HG02885 (cell line): ENCODE results near the gene PRIMA1.

Experiments
- ATAC-seq: cut with Tn5 transposase; IDR thresholded peaks from one replicate; pipeline ENCODE4 v1.9.1; 2021; ENCODE audit warnings: mild to moderate bottlenecking; ENCODE audit not compliant: unreplicated experiment, poor library complexity

The PRIMA1 gene, protein sequence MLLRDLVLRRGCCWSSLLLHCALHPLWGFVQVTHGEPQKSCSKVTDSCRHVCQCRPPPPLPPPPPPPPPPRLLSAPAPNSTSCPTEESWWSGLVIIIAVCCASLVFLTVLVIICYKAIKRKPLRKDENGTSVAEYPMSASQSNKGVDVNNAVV

GRCh38 chr14:93788293-93788542 is at the start of gene PRIMA1:
TSS of gene PRIMA1 (minus strand) at chr14:93788485. CDS start at chr14:93787718, 767 bp downstream.
- ATAC-seq: no peak

GRCh38 chr14:93834699-93835371 is 46.5 kb upstream of the PRIMA1 start:
- no peak for ATAC-seq

GRCh38 chr14:93832665-93833064 is 44.4 kb upstream of the PRIMA1 start:
- ATAC-seq: no peak

GRCh38 chr14:93832081-93832480 is 43.8 kb upstream of the PRIMA1 start:
- ATAC-seq: no peak

DNA sequence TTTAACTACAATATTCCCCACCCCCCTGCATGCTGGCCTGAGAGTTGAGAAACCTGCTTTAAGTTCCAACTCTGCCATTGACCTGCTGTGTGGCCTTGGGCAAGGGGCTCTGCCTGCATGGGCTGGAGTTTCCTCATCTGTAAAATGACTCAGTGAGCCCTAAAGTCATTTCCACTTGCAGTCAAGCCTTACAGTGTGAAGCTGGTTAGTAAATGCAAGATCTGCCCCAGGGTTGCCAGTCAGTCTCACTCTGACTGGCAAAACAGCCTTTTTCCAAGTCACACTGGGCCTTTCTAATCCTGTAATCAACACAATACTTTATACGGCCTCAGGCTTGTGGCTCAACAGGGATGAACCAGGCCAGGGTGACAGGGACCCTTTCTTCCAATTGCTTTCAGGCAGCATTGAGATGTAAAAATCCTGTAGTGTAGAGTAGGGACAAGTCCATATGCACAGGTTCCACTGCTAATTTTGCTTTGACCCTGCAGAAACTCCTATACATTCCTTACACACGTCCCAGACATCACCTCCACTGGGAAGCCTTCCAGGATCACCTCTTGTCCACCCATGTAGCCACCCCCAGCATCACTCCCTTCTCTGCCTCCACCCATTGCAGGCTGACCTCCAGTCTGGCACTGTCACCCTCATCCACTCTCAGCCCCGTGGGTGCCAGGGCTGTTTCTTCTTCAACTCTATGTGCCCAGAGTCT is 42.6 kb upstream of the PRIMA1 start:
- ATAC-seq: no peak

- ATAC-seq: no peak
Observed at GRCh38 chr14:93829839-93830481, 41.7 kb upstream of the PRIMA1 start.

GRCh38 chr14:93825235-93825553 is 36.9 kb upstream of the PRIMA1 start:
- ATAC-seq: no peak

DNA sequence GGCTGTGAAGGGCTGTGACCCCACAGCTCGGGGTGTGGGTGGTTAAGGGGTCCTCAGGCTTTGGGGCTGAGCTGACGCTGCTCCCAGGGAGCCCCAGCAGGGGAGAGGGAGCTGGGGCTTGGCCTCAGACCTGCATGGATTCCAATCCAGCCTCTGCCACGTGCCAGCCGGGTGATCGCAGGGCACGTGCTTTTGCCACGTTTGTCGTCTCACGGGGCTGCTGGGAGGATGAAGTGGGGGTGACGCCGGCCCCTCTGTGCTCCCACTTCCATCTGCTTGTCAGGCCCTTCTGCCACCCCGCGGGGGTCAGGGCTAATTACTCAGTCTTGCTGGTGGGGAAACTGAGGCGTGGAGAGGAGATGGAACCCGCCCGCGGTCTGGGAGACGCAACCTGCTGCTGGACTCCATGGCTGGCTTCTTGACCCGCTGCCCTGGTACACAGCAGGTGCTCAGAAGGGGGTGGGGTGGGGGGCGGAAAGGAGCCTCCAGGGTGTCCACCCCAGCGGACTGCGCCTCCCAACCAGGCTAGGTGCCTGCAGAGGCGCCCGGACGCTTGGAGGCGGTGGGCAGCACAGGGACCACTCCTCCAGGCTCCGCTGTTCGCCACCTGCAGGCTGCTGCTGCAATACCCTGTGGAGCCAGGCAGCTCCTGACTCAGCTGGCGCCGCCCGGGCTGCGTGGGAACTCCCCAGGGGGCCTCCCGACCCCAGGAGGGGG is 36.4 kb upstream of the PRIMA1 start:
- ATAC-seq: no peak

DNA sequence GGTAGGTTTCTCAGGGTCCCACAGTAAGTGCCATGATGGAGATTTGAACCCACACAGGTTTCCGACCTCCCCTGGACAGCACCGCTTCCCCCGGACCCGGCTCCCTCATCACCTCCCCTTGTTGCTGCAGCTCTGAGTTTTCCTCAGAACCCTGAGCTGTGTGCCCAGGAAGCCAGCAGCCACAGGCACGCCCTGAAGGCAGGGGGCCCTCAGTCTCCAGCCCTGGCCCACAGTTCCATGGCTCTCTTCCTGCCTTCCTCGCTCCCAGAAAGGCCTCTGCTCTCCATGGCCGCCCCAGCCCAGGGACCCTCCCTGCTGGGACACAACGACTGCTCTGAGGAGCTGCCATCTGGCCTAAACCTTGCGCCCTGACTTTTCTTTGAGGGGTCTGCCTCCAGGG is 35.8 kb upstream of the PRIMA1 start:
- no peak for ATAC-seq

DNA sequence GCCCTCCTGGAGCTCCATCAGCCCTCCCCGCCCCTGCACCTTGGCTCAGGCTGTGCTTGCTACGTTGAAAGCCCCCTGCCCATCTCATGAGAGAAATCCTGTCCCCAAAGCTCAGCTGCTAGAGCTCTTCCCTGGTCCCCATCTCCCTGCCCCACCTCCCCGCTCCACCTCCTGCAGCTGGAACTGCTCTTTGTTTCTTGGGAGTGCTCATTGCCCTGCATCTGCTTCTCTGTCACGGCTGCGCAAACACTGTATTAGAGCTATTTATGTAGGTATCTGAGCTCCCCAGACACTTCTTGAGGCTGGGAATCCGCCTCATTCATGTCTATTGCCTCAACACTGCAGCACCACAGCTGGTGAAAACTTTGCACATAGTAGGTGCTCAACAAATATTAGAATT is 32.8 kb upstream of the PRIMA1 start:
- no peak for ATAC-seq

GRCh38 chr14:93818857-93819256 is 30.6 kb upstream of the PRIMA1 start:
- no peak for ATAC-seq

- no peak for ATAC-seq
Observed at GRCh38 chr14:93811676-93812075, 23.4 kb upstream of the PRIMA1 start.

DNA sequence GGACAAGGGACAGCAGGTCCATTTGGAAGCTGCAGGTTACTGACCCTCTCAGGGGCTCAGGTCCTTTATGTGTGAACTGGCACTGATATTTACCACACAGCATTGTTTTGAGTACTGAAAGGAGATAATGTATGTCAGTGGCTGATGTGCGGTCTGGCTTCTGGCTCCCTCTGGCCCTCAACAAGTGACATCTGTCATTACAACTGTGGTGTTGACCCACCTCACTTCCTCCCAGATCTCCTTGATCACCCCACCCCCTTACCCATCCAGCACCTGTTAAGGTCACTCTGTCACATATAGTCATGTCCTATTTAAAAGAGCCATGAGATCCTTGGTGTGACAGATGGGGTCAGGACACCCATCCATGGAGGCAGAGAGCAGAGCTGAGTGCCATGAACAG is 22.7 kb upstream of the PRIMA1 start:
- no peak for ATAC-seq

DNA sequence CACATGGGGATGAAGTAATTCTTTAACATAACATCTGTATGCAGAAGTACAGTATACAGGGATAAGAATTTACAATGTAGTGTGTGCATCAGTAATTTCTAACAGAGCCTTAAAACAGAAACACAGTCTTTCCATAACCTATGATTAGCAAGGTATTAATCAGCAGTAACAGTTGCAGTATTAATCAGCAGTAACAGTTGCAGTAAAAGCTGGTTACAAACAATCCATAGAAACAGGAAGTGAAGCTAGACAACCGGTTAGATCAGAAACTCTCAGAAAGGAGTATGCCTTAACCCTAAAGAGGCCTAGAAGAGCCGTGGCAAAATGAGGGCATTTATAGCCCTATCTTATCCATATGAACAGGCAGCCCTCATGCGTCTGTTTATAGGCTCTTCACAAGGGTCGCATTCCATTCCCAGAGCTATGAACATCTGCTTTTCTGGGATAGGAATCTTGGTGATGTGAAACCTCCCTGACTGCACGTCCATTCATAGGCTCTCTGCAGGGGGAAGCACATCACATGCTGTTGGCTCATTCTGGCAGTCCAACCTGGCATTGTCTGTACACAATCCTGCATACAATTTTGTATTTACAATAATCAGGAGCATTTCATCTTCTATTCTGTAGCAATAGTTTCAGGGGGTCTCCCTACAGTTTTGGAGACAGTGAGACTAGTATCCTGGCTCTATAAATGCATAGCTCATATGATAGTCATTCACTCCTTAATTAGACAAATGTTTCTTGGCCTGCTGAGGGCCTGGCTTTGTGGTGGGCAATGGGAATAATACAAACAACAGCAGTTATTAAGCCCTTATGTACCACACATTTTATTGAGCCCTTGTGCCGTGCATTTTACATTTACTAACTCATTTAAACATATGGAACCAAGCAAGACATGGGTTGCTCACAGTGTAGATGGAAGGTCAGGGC is 21.5 kb upstream of the PRIMA1 start:
- peak; percentile 75 for ATAC-seq

GRCh38 chr14:93804654-93805053 is 16.4 kb upstream of the PRIMA1 start:
- ATAC-seq: no peak

DNA sequence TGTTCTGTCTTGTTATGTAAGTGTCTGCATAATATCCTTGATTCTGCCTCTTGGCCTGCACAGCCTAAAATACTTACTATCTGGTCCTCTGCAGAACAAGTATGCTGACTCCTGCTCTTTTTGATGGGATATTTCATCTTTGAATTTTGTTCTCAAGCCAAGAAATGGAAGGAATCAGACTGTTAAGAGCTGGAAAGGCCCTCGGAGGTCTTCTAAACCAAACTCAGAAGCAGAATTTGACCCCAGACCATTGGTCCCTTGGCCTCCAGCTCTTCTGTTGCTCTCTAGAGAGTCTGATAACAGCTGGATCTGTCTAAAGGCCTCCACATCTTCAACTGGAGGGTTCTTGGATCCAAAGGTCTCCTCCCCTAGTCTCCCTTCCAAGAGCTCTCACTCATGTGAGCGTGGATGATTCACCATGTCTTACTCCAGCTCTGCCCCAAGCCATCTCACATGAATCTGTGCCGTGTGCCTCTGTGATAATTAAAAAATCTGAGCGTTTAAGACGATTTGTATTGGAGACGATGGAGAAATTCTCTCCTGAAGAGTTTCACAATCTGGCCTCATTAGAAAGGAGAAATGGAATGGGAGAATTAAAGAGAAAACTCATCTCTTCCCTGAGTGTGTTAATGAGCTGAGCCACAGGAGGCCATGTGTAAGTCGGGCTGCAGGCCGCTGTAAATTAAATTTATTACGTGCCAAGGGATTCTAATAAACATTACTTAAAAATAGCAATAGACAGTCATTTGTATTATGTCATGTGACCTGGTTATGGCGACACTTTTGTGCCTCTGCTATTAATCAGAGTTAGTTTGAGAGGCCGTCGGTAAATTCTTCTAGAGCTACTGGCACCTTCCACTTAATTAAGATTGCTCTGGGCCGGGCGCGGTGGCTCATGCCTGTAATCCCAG is 15.4 kb upstream of the PRIMA1 start:
- ATAC-seq: no peak

GRCh38 chr14:93799989-93800921 is 12.0 kb upstream of the PRIMA1 start:
- no peak for ATAC-seq

GRCh38 chr14:93799617-93799988 is 11.3 kb upstream of the PRIMA1 start:
- no peak for ATAC-seq
